Camera-type eye (tissue), 1 donor: ENCODE measurements around the gene CENPS. TPM values are rescaled to one million over a fixed set of nuclear protein-coding genes. Genes with fewer than 3 reads are reported as not detected.

Source experiments
- total RNA-seq: library from RNA; depleted of rRNA; stranded (reverse); fragments of >200 nt; gene quantifications from one replicate; pipeline ENCODE4 v1.2.3, GENCODE V29; 2014

CENPS gene
- total RNA-seq, result 9.1 TPM

GRCh38 chr1:10430216-10431069 lies at the start of gene CENPS:
TSS of gene CENPS (plus strand) at chr1:10430433. CDS start at chr1:10430518, 85 bp downstream.

GRCh38 chr1:10398734-10399443 lies 31.3 kb upstream of the CENPS start, which contains the start of gene PGD:
TSS of gene PGD (plus strand) at chr1:10399064. CDS start at chr1:10399118, 54 bp downstream.

GRCh38 chr1:10449751-10450150 lies 19.5 kb downstream of the CENPS start, which contains the start of gene CORT:
TSS of gene CORT (plus strand) at chr1:10450031. CDS start at chr1:10450224, 193 bp downstream.

GRCh38 chr1:10472220-10473144 lies 42.2 kb downstream of the CENPS start, which contains the start of gene DFFA:
TSS of gene DFFA (minus strand) at chr1:10472529. CDS start at chr1:10472458, 71 bp downstream.

GRCh38 chr1:10474613-10475507 lies 44.6 kb downstream of the CENPS start, which contains the start of gene PEX14:
TSS of gene PEX14 (plus strand) at chr1:10474950. CDS start at chr1:10474967, 17 bp downstream.

Other genes starting within 250 kb of the CENPS start
- gene KIF1B, start 219.9 kb upstream of the CENPS start, total RNA-seq, result 236 TPM
- 90.4 TPM for gene PGD, start 31.4 kb upstream of the CENPS start, total RNA-seq
- gene CORT, start 19.6 kb downstream of the CENPS start, total RNA-seq, result 0.33 TPM
- 34.5 TPM for gene DFFA, start 42.1 kb downstream of the CENPS start, total RNA-seq
- gene PEX14, start 44.5 kb downstream of the CENPS start, total RNA-seq, result 17.2 TPM